Measurements from ENCODE around the gene FARS2.
"Not testable (repeated sequence)": the region's sequence is repeated elsewhere in the genome, so short reads cannot be mapped to it uniquely, and the experiment has no call there.

Gene FARS2

GRCh38 chr6:5671601-5672559, 410.6 kb downstream of the FARS2 start:
- no peak for DNase-seq

GRCh38 chr6:5672581-5673011, 411.3 kb downstream of the FARS2 start:
- DNase-seq: no peak

- DNase-seq: no peak
Measured at GRCh38 chr6:5673019-5673790, 411.9 kb downstream of the FARS2 start.

- no peak for DNase-seq
Measured at GRCh38 chr6:5674141-5674540, 412.8 kb downstream of the FARS2 start.

- DNase-seq: no peak
Measured at GRCh38 chr6:5674721-5675120, 413.4 kb downstream of the FARS2 start.

- DNase-seq: no peak
Measured at GRCh38 chr6:5676701-5677100, 415.4 kb downstream of the FARS2 start.

GRCh38 chr6:5677219-5678000, 416.1 kb downstream of the FARS2 start:
- no peak for DNase-seq

GRCh38 chr6:5679270-5679669, 418.0 kb downstream of the FARS2 start:
- DNase-seq: no peak

- no peak for DNase-seq
Measured at GRCh38 chr6:5679691-5680090, 418.4 kb downstream of the FARS2 start.

GRCh38 chr6:5680095-5680494, 418.8 kb downstream of the FARS2 start:
- no peak for DNase-seq

GRCh38 chr6:5681480-5681879, 420.2 kb downstream of the FARS2 start:
- DNase-seq: no peak

GRCh38 chr6:5682530-5682929, 421.2 kb downstream of the FARS2 start:
- DNase-seq: no peak

- DNase-seq: not testable (repeated sequence)
Measured at GRCh38 chr6:5683747-5684146, 422.4 kb downstream of the FARS2 start.

GRCh38 chr6:5684320-5685053, 423.2 kb downstream of the FARS2 start:
- no peak for DNase-seq

- no peak for DNase-seq
Measured at GRCh38 chr6:5693225-5694145, 432.2 kb downstream of the FARS2 start.

GRCh38 chr6:5695260-5696245, 434.2 kb downstream of the FARS2 start:
- DNase-seq: no peak

- DNase-seq: no peak
Measured at GRCh38 chr6:5697508-5697907, 436.2 kb downstream of the FARS2 start.

GRCh38 chr6:5698318-5698717, 437.0 kb downstream of the FARS2 start:
- DNase-seq: no peak

GRCh38 chr6:5699064-5699463, 437.8 kb downstream of the FARS2 start:
- DNase-seq: not testable (repeated sequence)
